HepG2 (cell line): ENCODE results near the gene FAM217B. TPM values are rescaled to one million over a fixed set of nuclear protein-coding genes. Genes with fewer than 3 reads are reported as not detected.

Experiments
- ATAC-seq: fragments of 200-7000 bp; cut with Tn5 transposase; 3 replicates; pipeline ENCODE4 v1.9.1; 2020; ENCODE audit warnings: mild to moderate bottlenecking, moderate library complexity
- BruUV-seq: library from RNA; stranded (reverse); fragments of 400-500 nt; replicated peaks from 2 replicates; lab custom pipeline; 2021; lab: Mats Ljungman, UMichigan
- CTCF ChIA-PET: fragments of 300-600 bp; formaldehyde crosslinking; extraction: SDS; loops from one replicate; lab custom pipeline; 2021; ENCODE audit warnings: low total read pairs, inconsistent platforms, low intra/inter-chr PET ratio; lab: Yijun Ruan, JAX
- POLR2A ChIA-PET: fragments of 350-600 bp; sonication (Branson Sonifier 250); formaldehyde crosslinking; loops from one replicate; lab custom pipeline; 2020; ENCODE audit warnings: antibody characterized with exemption, inconsistent platforms; lab: Yijun Ruan, JAX
- DNase-seq: peaks from one replicate; pipeline ENCODE4 v3.0.0-alpha.2; 2015; ENCODE audit warnings: low spot score
- FAIRE-seq: peaks from 3 replicates; lab custom pipeline; 2011; peaks lifted over from hg19 to GRCh38; lab: Jason Lieb, UNC
- H2AFZ ChIP-seq: one replicate; pipeline ENCODE4 v1.6.1; 2011; ENCODE audit warnings: low read length, inconsistent platforms
- H3K27ac ChIP-seq: fragments of 300-600 bp; 3 replicates; pipeline ENCODE4 v1.8.0; 2011; ENCODE audit warnings: mixed run types, mild to moderate bottlenecking, mixed read lengths, low read length, inconsistent platforms; ENCODE audit not compliant: insufficient read depth; ENCODE audit errors: extremely low read length
- H3K27me3 ChIP-seq, 2 experiments: fragments of 200-600 bp in 1 of 2; 2 replicates in 1 of 2; 3 replicates in 1 of 2; pipeline versions ENCODE4 v1.6.0 to v1.8.0; 2011; ENCODE audit warnings: low read length in 2 of 2, mild to moderate bottlenecking in 2 of 2, moderate library complexity in 2 of 2, inconsistent platforms in 1 of 2; ENCODE audit not compliant: insufficient read depth in 2 of 2, control insufficient read depth in 1 of 2
- H3K36me3 ChIP-seq, 2 experiments: fragments of 200-600 bp in 1 of 2; replicated peaks in 1 of 2; 2 replicates in 1 of 2; 3 replicates in 1 of 2; pipeline versions ENCODE4 v1.5.1 to v1.8.0; 2011; ENCODE audit warnings: low read length in 2 of 2, inconsistent platforms in 1 of 2; ENCODE audit not compliant: insufficient read depth in 2 of 2, control insufficient read depth in 1 of 2
- H3K4me1 ChIP-seq: 2 replicates; pipeline ENCODE4 v1.5.1; 2012; ENCODE audit warnings: low read length, inconsistent platforms; ENCODE audit not compliant: insufficient read depth
- H3K4me2 ChIP-seq: 2 replicates; pipeline ENCODE4 v1.6.0; 2011; ENCODE audit warnings: low read depth, low read length, inconsistent platforms
- H3K4me3 ChIP-seq, 3 experiments: fragments of 200-600 bp in 1 of 3; sonication (generic), shearing (Covaris generic) in 1 of 3; replicated peaks in 1 of 3; 2 replicates each; pipeline ENCODE4 v1.5.1; 2011 to 2016; ENCODE audit warnings: low read length in 3 of 3, inconsistent platforms in 2 of 3, low read depth in 2 of 3, mild to moderate bottlenecking in 2 of 3, control low read depth in 1 of 3, mixed read lengths in 1 of 3; ENCODE audit not compliant: insufficient read depth in 1 of 3
- H3K79me2 ChIP-seq: one replicate; pipeline ENCODE4 v1.6.1; 2011; ENCODE audit warnings: low read length, inconsistent platforms; ENCODE audit not compliant: insufficient read depth
- H3K9ac ChIP-seq: 2 replicates; pipeline ENCODE4 v1.6.0; 2011; ENCODE audit warnings: mild to moderate bottlenecking, low read depth, low read length, inconsistent platforms; ENCODE audit not compliant: insufficient read depth
- H3K9me3 ChIP-seq: 2 replicates; pipeline ENCODE4 v1.5.1; 2012; ENCODE audit warnings: mild to moderate bottlenecking, low read length
- H4K20me1 ChIP-seq: 2 replicates; pipeline ENCODE4 v1.6.0; 2011; ENCODE audit warnings: inconsistent platforms, mild to moderate bottlenecking, low read length, moderate library complexity; ENCODE audit not compliant: insufficient read depth
- HNRNPK ChIP-seq: fragments of 200-400 bp; formaldehyde crosslinking; IDR thresholded peaks from 2 replicates; pipeline ENCODE4 v1.6.1; 2018; ENCODE audit warnings: low read length, low read depth, moderate library complexity, mild to moderate bottlenecking; ENCODE audit not compliant: poor library complexity, severe bottlenecking
- RBFOX2 ChIP-seq: fragments of 200-400 bp; formaldehyde crosslinking; IDR thresholded peaks from 2 replicates; pipeline ENCODE4 v1.6.1; 2017; ENCODE audit warnings: low read depth, mild to moderate bottlenecking, low read length
- TGIF2 ChIP-seq: IDR thresholded peaks from 2 replicates; pipeline ENCODE4 v1.6.1; 2016; ENCODE audit warnings: control low read depth, missing compliant biosample characterization
- ZNF329 ChIP-seq: sonication (generic); formaldehyde crosslinking; IDR thresholded peaks from 2 replicates; pipeline ENCODE4 v1.9.0; 2021; ENCODE audit warnings: low read depth, mild to moderate bottlenecking, missing genetic modification reagents
- ZNF564 ChIP-seq: sonication (generic); formaldehyde crosslinking; IDR thresholded peaks from 2 replicates; pipeline ENCODE4 v1.8.1; 2023; ENCODE audit warnings: mild to moderate bottlenecking, missing genetic modification reagents
- WGBS: methylation state at CpG from one replicate; pipeline ENCODE4 v1.1.6; 2017; ENCODE audit warnings: low lambda C conversion rate; 5-methylcytosine and 5-hydroxymethylcytosine counted together
- in situ Hi-C: cut with HindIII; loops from 2 replicates; pipeline ENCODE4 v1.10.0; 2017; ENCODE audit warnings: low pct_unique_long_range_greater_than_20kb; ENCODE audit not compliant: extremely low pct_ligation_motif_present
- intact Hi-C: fragments of 100-400 bp; cut with micrococcal nuclease; formaldehyde crosslinking; loops from one replicate; pipeline ENCODE4 v1.10.0; 2022; ENCODE audit not compliant: unreplicated experiment
- polyA plus RNA-seq, 8 experiments: library from polyadenylated mRNA; depleted of rRNA in 3 of 8; stranded (reverse) in 7 of 8; unstranded in 1 of 8; fragments of >200 nt; fragmentation: Illumina TruSeq in 4 of 8; extraction: Trizol in 4 of 8; gene quantifications; 2 replicates each; pipeline versions ENCODE4 v1.2.1 to v1.2.3, GENCODE V29; 2011 to 2016; ENCODE audit warnings: low read depth in 4 of 8, missing spikeins in 1 of 8, mixed read lengths in 1 of 8; ENCODE audit not compliant: insufficient read depth in 1 of 8
- total RNA-seq, 5 experiments: library from RNA; depleted of rRNA; stranded (reverse); fragments of >200 nt; fragmentation: Illumina TruSeq; extraction: Trizol; gene quantifications; 2 replicates each; pipeline ENCODE4 v1.2.3, GENCODE V29; 2016; ENCODE audit warnings: low read depth in 1 of 5
- TF ChIP-seq, protein P1 (sequence below): sonication (generic); formaldehyde crosslinking; IDR thresholded peaks from 2 replicates; pipeline ENCODE4 v1.5.1; 2020; ENCODE audit warnings: mild to moderate bottlenecking, missing genetic modification reagents, borderline replicate concordance
- TF ChIP-seq, protein P2 (sequence below): sonication (generic); formaldehyde crosslinking; IDR thresholded peaks from 2 replicates; pipeline ENCODE4 v1.8.0; 2022; ENCODE audit warnings: mild to moderate bottlenecking, missing genetic modification reagents; ENCODE audit not compliant: insufficient replicate concordance

FAM217B gene
- total and polyA plus RNA-seq, 2 of the 13 experiments (the other 11 are each of a cell fraction or from before 2014, with no cell fraction given), result 11.1 to 14.3 TPM

DNA sequence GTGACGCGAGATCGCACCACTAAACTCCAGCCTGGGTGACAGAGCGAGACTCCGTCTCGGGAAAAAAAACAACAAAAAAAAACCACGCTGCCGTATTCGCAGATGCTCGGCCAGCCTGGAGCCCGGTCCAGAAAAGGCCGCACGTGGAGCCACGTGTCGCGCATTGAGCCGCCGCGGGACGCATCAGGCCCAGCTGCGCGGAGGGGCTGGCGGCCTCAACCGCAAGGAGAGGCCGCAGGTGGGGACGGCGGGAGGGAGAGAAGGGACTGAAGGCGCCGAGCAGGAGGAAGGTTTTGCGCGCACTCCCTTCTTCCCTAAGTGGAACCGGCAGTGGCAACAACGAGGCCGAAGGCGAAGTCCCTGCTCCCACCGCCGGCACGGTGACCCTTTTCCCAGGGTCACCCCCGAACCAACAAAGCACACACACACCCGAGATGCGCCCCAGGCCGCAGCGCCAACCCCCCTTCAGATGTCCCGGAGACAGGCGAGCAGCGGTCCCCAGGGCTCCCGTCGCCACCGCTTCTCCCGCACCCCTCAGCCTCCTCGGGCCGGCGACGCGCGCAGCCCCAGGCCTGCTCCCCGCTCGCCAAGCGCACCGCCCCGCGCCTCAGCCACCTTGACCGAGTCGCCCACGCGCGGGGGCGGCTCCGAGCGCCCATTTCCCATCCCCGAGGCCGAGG is 7.4 kb upstream of the FAM217B start (continued):
- TF ChIP-seq, protein P1, sequence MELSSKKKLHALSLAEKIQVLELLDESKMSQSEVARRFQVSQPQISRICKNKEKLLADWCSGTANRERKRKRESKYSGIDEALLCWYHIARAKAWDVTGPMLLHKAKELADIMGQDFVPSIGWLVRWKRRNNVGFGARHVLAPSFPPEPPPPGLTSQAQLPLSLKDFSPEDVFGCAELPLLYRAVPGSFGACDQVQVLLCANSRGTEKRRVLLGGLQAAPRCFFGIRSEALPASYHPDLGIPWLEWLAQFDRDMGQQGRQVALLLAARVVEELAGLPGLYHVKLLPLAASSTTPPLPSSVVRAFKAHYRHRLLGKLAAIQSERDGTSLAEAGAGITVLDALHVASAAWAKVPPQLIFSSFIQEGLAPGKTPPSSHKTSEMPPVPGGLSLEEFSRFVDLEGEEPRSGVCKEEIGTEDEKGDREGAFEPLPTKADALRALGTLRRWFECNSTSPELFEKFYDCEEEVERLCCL (CRISPR knock-in tag), result no peak
- no peak for TF ChIP-seq TGIF2 (CRISPR knock-in tag)
- TF ChIP-seq ZNF329, result no peak
- TF ChIP-seq, protein P2, sequence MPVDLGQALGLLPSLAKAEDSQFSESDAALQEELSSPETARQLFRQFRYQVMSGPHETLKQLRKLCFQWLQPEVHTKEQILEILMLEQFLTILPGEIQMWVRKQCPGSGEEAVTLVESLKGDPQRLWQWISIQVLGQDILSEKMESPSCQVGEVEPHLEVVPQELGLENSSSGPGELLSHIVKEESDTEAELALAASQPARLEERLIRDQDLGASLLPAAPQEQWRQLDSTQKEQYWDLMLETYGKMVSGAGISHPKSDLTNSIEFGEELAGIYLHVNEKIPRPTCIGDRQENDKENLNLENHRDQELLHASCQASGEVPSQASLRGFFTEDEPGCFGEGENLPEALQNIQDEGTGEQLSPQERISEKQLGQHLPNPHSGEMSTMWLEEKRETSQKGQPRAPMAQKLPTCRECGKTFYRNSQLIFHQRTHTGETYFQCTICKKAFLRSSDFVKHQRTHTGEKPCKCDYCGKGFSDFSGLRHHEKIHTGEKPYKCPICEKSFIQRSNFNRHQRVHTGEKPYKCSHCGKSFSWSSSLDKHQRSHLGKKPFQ (CRISPR knock-in tag), result no peak

DNA sequence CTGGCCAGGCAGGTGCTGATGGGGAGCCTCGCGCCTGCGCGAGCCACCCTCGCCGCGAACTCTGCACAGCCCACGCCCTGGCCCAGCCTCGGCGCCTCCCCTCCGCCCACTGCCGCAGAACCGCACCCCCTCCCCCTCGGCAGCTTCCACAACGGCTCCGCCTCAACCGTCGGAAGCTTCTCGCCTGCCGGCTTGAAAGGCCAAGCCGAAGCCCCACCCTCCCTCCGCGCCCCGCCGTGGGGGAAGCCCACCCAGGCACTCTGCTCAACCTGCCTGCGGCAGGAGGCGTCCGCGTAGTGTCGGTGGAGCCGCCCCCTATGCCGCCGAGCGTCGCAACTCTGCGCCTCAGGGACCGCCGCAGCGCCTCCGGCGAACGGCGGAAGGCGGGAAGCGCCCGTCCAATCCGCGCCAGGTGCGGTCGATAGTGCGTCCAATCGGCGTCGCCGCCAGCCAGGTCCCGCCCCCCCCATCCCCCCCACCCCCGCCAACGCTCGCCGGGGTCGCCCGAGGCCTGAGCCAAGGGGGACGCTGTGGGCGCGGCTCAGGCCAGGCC is 6.8 kb upstream of the FAM217B start, which contains the start of gene SYCP2:
Gene SYCP2, minus strand, starts transcription at position 342 of the 553 bp plus-strand sequence. CDS start 11,224 bp downstream, outside the sequence.
- Histone ChIP-seq H2AFZ (no peak within 1 kb of the TSS), H3K4me3 (peak within 1 kb of the TSS in 2 of 3 experiments; percentile 45 to 67; a peak in 3 of 6 replicates), H3K9ac (no peak within 1 kb of the TSS), H3K9me3 (no peaks in the 10 kb centered on the region), H3K4me2 (peak within 1 kb of the TSS; percentile 70), H3K27me3 (no peaks in the 10 kb centered on the region), H3K4me1 (peaks cover 5% of the 10 kb centered on the region), H3K79me2 (no peaks in the 10 kb centered on the region), H4K20me1 (no peaks in the 10 kb centered on the region), H3K36me3 (no peaks in the 10 kb centered on the region), H3K27ac (no peak within 1 kb of the TSS)
- TF ChIP-seq HNRNPK (peak; percentile 56), RBFOX2 (0 out of 2 replicates have a peak, but pooled peaks have one; percentile 8), ZNF564 (no peak)
- ChIA-PET CTCF (interaction anchor here (1.4 to 1.5 kb wide), 2 partner anchors 16 to 22 kb away, joined by 5 to 8 read pairs; no protein-coding TSS in a partner anchor), POLR2A (no interaction called here)
- intact Hi-C loops (no loop called here), in situ Hi-C loops (no loop called here)
- no TSS peak for BruUV-seq
- WGBS, result 94% methylated on average over 65 of the region's 65 CpGs
- no peak for FAIRE-seq
- ATAC-seq, result peak; percentile 5; the same call in 2 of the 3 replicates
- DNase-seq, result no peak
